HAP-1 (cell line): Measurements from ENCODE around the gene CFAP65.
A peak's percentile ranks its signal among the peaks of the same experiment; 100 is the strongest.

Experiments used
- DNase-seq, 2 experiments: peaks; one replicate each; pipeline ENCODE4 v3.0.0-alpha.2; 2016 to 2020; ENCODE audit warnings: low spot score in 2 of 2
- H3K27me3 ChIP-seq: fragments of 250-450 bp; sonication (Bioruptor Pico); 2 replicates; pipeline ENCODE4 v1.5.1; 2020; ENCODE audit warnings: low read depth, mild to moderate bottlenecking, moderate library complexity
- H3K36me3 ChIP-seq: fragments of 250-450 bp; sonication (Bioruptor Pico); replicated peaks from 2 replicates; pipeline ENCODE4 v1.5.1; 2020; ENCODE audit warnings: mild to moderate bottlenecking
- H3K4me1 ChIP-seq: fragments of 250-450 bp; sonication (Bioruptor Pico); 2 replicates; pipeline ENCODE4 v1.5.1; 2020; ENCODE audit warnings: mild to moderate bottlenecking
- H3K4me3 ChIP-seq: fragments of 250-450 bp; sonication (Bioruptor Pico); 2 replicates; pipeline ENCODE4 v1.5.1; 2020; ENCODE audit warnings: mild to moderate bottlenecking, moderate library complexity
- H3K9me3 ChIP-seq: fragments of 250-450 bp; sonication (Bioruptor Pico); 2 replicates; pipeline ENCODE4 v1.5.1; 2020; ENCODE audit warnings: mild to moderate bottlenecking, moderate library complexity
- in situ Hi-C: fragments of 300-500 bp; cut with MboI; formaldehyde crosslinking; loops from 3 replicates; pipeline ENCODE4 v1.14.3; 2020; ENCODE audit warnings: low sequenced_read_pairs, inconsistent platforms, mixed read lengths

CFAP65 gene

GRCh38 chr2:219078126-219078525, 36.8 kb upstream of the CFAP65 start:
- in situ Hi-C loops: no loop called here
- no peaks in the 10 kb centered on the region for H3K27me3 ChIP-seq
- no peak overlapping the region for H3K4me3 ChIP-seq
- H3K4me1 ChIP-seq: no peaks in the 10 kb centered on the region
- no peaks in the 10 kb centered on the region for H3K9me3 ChIP-seq
- no peak for DNase-seq
- peaks cover 4% of the 10 kb centered on the region for H3K36me3 ChIP-seq

DNA sequence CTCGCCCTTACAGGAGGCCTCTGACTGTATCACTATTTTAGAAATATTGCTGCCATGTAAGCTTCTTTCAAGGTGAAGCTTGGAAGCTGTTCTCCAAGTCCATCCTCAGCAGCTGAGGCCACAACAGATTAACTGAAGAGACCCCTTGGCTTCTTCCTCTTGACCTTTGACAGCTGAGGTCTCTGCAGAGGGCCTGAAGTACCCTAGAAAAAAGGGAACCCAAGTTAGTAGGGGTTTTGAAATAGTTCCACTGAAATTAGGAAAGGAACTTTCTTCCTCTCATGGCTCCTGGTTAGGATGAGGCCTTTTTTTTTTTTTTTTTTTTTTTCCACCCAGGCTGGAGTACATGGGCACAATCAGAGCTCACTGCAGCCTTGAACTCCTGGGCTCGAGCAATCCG, 34.9 kb upstream of the CFAP65 start:
- no peaks in the 10 kb centered on the region for H3K4me1 ChIP-seq
- in situ Hi-C loops: no loop called here
- no peaks in the 10 kb centered on the region for H3K9me3 ChIP-seq
- H3K4me3 ChIP-seq: no peak overlapping the region
- H3K36me3 ChIP-seq: peaks cover 4% of the 10 kb centered on the region
- no peak for DNase-seq
- H3K27me3 ChIP-seq: no peaks in the 10 kb centered on the region

GRCh38 chr2:219073413-219074129, 32.3 kb upstream of the CFAP65 start:
- no peaks in the 10 kb centered on the region for H3K9me3 ChIP-seq
- H3K4me3 ChIP-seq: no peak overlapping the region
- no peaks in the 10 kb centered on the region for H3K4me1 ChIP-seq
- no peaks in the 10 kb centered on the region for H3K27me3 ChIP-seq
- H3K36me3 ChIP-seq: peaks cover 4% of the 10 kb centered on the region
- in situ Hi-C loops: no loop called here
- peak; percentile 34 to 66 for DNase-seq

- H3K36me3 ChIP-seq: peaks cover 4% of the 10 kb centered on the region
- in situ Hi-C loops: no loop called here
- H3K4me1 ChIP-seq: no peaks in the 10 kb centered on the region
- H3K4me3 ChIP-seq: no peak overlapping the region
- no peaks in the 10 kb centered on the region for H3K27me3 ChIP-seq
- DNase-seq: no peak
- H3K9me3 ChIP-seq: no peaks in the 10 kb centered on the region
These were observed 31.5 kb upstream of the CFAP65 start for GRCh38 chr2:219072741-219073250.

DNA sequence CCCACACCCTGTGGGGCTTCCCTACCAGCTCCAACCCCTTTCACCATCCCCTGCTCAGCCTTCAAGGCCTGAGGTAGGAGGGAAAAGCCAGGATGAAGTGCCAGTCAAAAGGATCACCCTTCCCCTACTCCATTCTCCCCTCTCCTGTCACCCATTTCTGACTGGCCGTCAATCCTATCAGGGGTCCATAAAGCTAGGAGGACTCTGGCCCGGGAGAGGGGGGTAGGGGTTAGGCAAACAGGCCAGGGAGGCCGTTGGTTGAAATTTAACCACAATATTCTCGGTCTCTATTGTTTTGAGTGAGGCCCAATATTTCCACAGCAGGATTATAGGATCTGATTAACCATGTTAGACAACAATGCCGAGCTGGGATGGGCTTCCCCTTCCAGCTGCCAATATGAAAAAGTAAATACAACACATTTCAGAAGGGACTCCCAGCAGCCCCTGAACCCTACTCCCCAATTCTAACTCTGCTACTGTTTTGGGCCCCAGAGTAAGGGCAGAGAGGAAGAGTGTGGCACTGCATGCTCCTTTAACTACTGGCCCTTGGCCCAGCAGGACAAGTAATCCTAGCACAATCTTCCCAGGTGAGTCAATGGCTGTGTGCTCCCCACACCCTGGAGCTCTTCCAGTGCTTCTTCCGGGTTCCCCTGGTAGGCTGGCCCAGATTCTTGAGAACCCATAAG, 30.0 kb upstream of the CFAP65 start:
- Histone ChIP-seq H3K4me1 (no peaks in the 10 kb centered on the region), H3K36me3 (no peaks in the 10 kb centered on the region; the same call in 1 of the 2 replicates), H3K4me3 (no peak overlapping the region), H3K27me3 (no peaks in the 10 kb centered on the region), H3K9me3 (no peaks in the 10 kb centered on the region)
- no peak for DNase-seq
- in situ Hi-C loops: no loop called here

GRCh38 chr2:219065484-219065883, 24.2 kb upstream of the CFAP65 start:
- no peaks in the 10 kb centered on the region for H3K36me3 ChIP-seq
- H3K27me3 ChIP-seq: peaks cover 19% of the 10 kb centered on the region
- in situ Hi-C loops: no loop called here
- no peak for DNase-seq
- H3K4me3 ChIP-seq: no peak overlapping the region
- peaks cover 11% of the 10 kb centered on the region for H3K4me1 ChIP-seq
- no peaks in the 10 kb centered on the region for H3K9me3 ChIP-seq

GRCh38 chr2:219062081-219062480, 20.8 kb upstream of the CFAP65 start:
- H3K27me3 ChIP-seq: peaks cover 50% of the 10 kb centered on the region
- in situ Hi-C loops: no loop called here

GRCh38 chr2:219060821-219061791, 19.8 kb upstream of the CFAP65 start, which contains the start of gene IHH:
Gene IHH (minus strand): TSS chr2:219060921. CDS start chr2:219060467, 454 bp downstream.
- H3K9me3 ChIP-seq: no peaks in the 10 kb centered on the region
- peaks cover 52% of the 10 kb centered on the region for H3K27me3 ChIP-seq
- H3K4me1 ChIP-seq: peaks cover 11% of the 10 kb centered on the region
- H3K4me3 ChIP-seq: no peak within 1 kb of the TSS
- DNase-seq: no peak
- in situ Hi-C loops: no loop called here
- no peaks in the 10 kb centered on the region for H3K36me3 ChIP-seq

More at GRCh38 chr2:219062081-219062480, 20.8 kb upstream of the CFAP65 start:
- Histone ChIP-seq H3K4me3 (no peak overlapping the region), H3K4me1 (peaks cover 11% of the 10 kb centered on the region), H3K36me3 (no peaks in the 10 kb centered on the region), H3K9me3 (no peaks in the 10 kb centered on the region)
- DNase-seq: no peak

DNA sequence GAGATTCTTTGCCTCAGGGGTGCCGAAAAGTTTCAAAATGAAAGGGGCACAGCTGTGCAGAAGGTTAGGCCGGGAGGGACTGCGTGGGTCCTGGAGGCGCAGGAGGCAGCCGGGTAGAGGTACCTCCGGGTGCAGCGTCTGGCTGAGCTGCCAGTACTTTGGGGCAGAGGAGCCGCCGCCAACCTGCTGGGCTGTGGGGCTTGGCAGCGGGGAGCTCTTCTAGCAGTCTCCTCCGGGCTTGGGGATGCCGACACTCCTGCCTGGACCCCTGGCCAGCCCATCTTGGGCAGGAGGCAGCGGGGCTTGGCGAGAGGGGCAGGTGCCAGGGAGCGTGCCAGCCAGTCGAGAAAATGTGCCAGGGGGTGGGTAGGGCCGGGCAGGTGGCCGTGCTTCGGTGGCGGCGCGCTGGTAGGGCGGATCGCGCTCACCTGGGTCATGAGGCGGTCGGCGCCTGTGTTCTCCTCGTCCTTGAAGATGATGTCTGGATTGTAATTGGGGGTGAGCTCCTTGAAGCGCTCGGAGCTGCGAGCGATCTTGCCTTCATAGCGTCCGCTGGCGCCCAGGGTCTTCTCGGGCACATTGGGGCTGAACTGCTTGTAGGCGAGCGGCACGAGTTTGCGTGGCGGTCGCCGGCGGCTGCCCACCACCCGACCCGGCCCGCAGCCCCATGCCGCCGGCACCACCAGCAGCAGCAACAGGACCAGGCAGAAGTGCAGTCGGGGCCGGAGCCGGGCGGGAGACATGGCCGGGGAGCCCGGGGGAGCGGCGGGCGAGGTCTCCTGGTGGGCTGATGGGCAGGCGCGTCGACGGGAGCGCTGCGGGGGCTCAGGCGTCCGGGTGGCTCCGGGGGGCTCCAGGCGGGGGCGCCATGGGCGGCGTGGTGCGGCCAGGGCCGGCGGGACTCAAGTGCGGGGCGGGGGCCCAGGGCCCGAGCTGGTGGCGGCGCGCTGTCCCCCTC, 18.7 kb upstream of the CFAP65 start:
- peaks cover 11% of the 10 kb centered on the region for H3K4me1 ChIP-seq
- no peak overlapping the region for H3K4me3 ChIP-seq
- DNase-seq: no peak
- in situ Hi-C loops: loop anchor here (10.0 kb wide), 1 partner anchor 95 kb away; no protein-coding TSS in a partner anchor
- H3K27me3 ChIP-seq: peaks cover 52% of the 10 kb centered on the region
- H3K36me3 ChIP-seq: no peaks in the 10 kb centered on the region
- H3K9me3 ChIP-seq: no peaks in the 10 kb centered on the region

GRCh38 chr2:219059375-219059724, 18.0 kb upstream of the CFAP65 start:
- H3K27me3 ChIP-seq: peaks cover 52% of the 10 kb centered on the region
- DNase-seq: no peak
- in situ Hi-C loops: loop anchor here (10.0 kb wide), 1 partner anchor 95 kb away; no protein-coding TSS in a partner anchor

DNA sequence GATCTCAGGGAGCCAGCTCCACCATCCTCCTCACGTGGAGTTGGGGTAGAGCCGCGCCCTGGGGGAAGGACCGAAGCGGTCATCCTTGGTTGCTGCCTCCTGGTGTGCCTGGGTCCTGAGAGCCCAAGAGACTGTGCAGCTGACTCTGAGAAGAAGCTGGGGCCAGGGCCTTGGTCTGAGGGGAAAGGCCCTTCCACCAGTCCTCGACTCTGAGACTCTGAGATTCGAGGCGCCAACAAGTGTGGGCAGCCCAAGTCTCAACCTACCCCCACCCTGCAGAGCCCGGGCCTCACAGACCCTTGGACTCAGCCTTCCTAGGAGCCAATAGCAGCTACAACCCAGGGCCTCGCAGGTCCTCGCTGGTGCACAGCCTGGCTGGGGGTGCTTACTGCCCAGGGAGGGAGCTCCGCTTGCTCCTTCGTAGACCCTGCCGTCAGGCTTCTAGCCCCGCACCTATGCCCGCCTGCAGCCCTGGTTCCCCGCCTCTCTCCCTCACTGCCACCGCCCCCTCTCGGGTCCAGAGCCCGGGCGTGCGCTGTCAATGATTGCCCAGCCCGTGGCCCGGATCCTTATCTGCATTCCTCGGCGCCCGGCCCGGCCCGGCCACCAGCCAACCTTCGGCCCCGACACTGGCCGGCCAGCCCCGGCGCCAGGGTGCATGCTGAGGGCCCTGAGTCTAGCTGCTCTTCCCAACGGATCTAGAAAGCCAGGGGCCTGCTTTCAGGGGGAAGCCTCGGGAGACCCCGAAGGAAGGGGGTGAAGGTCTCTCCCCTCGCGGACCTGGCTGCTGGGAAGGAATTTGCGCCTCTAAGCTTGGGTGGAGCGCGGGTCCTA, 17.4 kb upstream of the CFAP65 start:
- DNase-seq: no peak
- H3K27me3 ChIP-seq: peaks cover 49% of the 10 kb centered on the region
- H3K4me3 ChIP-seq: no peak overlapping the region
- H3K9me3 ChIP-seq: no peaks in the 10 kb centered on the region
- H3K36me3 ChIP-seq: no peaks in the 10 kb centered on the region
- H3K4me1 ChIP-seq: peaks cover 11% of the 10 kb centered on the region
- in situ Hi-C loops: loop anchor here (10.0 kb wide), 1 partner anchor 96 kb away; no protein-coding TSS in a partner anchor

More at GRCh38 chr2:219059375-219059724, 18.0 kb upstream of the CFAP65 start:
- Histone ChIP-seq H3K4me1 (peaks cover 11% of the 10 kb centered on the region), H3K9me3 (no peaks in the 10 kb centered on the region), H3K36me3 (no peaks in the 10 kb centered on the region), H3K4me3 (no peak overlapping the region)
